Loucy (cell line): ENCODE data around the gene ZNF662.

Source experiments
- H2AFZ ChIP-seq: fragments of 200-600 bp; sonication (generic); 2 replicates; pipeline ENCODE4 v1.6.0; 2016; ENCODE audit warnings: antibody characterized with exemption, mild to moderate bottlenecking, low read length, moderate library complexity
- H3F3A ChIP-seq: fragments of 200-600 bp; 2 replicates; pipeline ENCODE4 v1.6.0; 2016; ENCODE audit warnings: antibody characterized with exemption, low read depth, mild to moderate bottlenecking
- H3K27me3 ChIP-seq: fragments of 200-600 bp; sonication (generic); 2 replicates; pipeline ENCODE4 v1.6.1; 2014; ENCODE audit warnings: low read length, mild to moderate bottlenecking; ENCODE audit not compliant: insufficient read depth, poor library complexity, severe bottlenecking
- H3K36me3 ChIP-seq: fragments of 200-600 bp; sonication (generic); 2 replicates; pipeline ENCODE4 v1.6.1; 2016; ENCODE audit warnings: low read length; ENCODE audit not compliant: insufficient read depth
- H3K4me1 ChIP-seq: fragments of 200-600 bp; sonication (generic); 2 replicates; pipeline ENCODE4 v1.5.1; 2014; ENCODE audit warnings: low read length, mild to moderate bottlenecking; ENCODE audit not compliant: insufficient read depth, poor library complexity, severe bottlenecking
- H3K4me2 ChIP-seq: fragments of 200-600 bp; sonication (generic); 2 replicates; pipeline ENCODE4 v1.6.0; 2014; ENCODE audit warnings: antibody characterized with exemption, low read length, low read depth, mild to moderate bottlenecking; ENCODE audit not compliant: poor library complexity, severe bottlenecking
- H3K4me3 ChIP-seq: fragments of 200-600 bp; sonication (generic); 2 replicates; pipeline ENCODE4 v1.5.1; 2014; ENCODE audit warnings: low read length, mild to moderate bottlenecking, mixed read lengths; ENCODE audit not compliant: poor library complexity, severe bottlenecking
- H3K79me2 ChIP-seq: fragments of 200-600 bp; sonication (generic); 2 replicates; pipeline ENCODE4 v1.6.1; 2014; ENCODE audit warnings: low read length; ENCODE audit not compliant: insufficient read depth
- H3K9ac ChIP-seq: fragments of 200-600 bp; sonication (generic); 2 replicates; pipeline ENCODE4 v1.6.0; 2014; ENCODE audit warnings: mild to moderate bottlenecking, low read depth, low read length, moderate library complexity; ENCODE audit not compliant: poor library complexity, severe bottlenecking
- H3K9me2 ChIP-seq: fragments of 200-600 bp; sonication (generic); replicated peaks from 2 replicates; pipeline ENCODE4 v1.6.1; 2016; ENCODE audit warnings: low read depth, low read length, mixed read lengths
- H3K9me3 ChIP-seq: fragments of 200-600 bp; sonication (generic); 2 replicates; pipeline ENCODE4 v1.6.1; 2014; ENCODE audit warnings: mild to moderate bottlenecking, antibody characterized with exemption, low read length, low read depth; ENCODE audit not compliant: insufficient read depth
- H4K20me1 ChIP-seq: fragments of 200-600 bp; sonication (generic); 2 replicates; pipeline ENCODE4 v1.6.0; 2014; ENCODE audit warnings: antibody characterized with exemption, low read length, mild to moderate bottlenecking; ENCODE audit not compliant: insufficient read depth, poor library complexity, severe bottlenecking
- EZH2phosphoT487 ChIP-seq: fragments of 200-600 bp; IDR thresholded peaks from 2 replicates; pipeline ENCODE4 v1.6.1; 2018; ENCODE audit warnings: antibody characterized with exemption, mild to moderate bottlenecking, moderate library complexity, borderline replicate concordance
- TF ChIP-seq, protein P1 (sequence below): fragments of 200-600 bp; sonication (generic); conservative IDR thresholded peaks from 2 replicates; pipeline ENCODE4 v1.5.1; 2014; ENCODE audit warnings: mild to moderate bottlenecking, antibody characterized with exemption, low read length

Gene ZNF662

GRCh38 chr3:42935472-42935871, 29.5 kb downstream of the ZNF662 start:
- Histone ChIP-seq H4K20me1 (no peaks in the 10 kb centered on the region), H3K4me2 (no peak overlapping the region), H3K4me3 (no peak overlapping the region), H3K9me3 (no peaks in the 10 kb centered on the region), H3K9me2 (no peaks in the 10 kb centered on the region), H3K9ac (no peak overlapping the region), H3F3A (no peaks in the 10 kb centered on the region), H3K36me3 (no peaks in the 10 kb centered on the region), H3K27me3 (peaks cover 5% of the 10 kb centered on the region), H3K79me2 (no peaks in the 10 kb centered on the region), H3K4me1 (no peaks in the 10 kb centered on the region), H2AFZ (no peak overlapping the region)
- TF ChIP-seq, protein P1, sequence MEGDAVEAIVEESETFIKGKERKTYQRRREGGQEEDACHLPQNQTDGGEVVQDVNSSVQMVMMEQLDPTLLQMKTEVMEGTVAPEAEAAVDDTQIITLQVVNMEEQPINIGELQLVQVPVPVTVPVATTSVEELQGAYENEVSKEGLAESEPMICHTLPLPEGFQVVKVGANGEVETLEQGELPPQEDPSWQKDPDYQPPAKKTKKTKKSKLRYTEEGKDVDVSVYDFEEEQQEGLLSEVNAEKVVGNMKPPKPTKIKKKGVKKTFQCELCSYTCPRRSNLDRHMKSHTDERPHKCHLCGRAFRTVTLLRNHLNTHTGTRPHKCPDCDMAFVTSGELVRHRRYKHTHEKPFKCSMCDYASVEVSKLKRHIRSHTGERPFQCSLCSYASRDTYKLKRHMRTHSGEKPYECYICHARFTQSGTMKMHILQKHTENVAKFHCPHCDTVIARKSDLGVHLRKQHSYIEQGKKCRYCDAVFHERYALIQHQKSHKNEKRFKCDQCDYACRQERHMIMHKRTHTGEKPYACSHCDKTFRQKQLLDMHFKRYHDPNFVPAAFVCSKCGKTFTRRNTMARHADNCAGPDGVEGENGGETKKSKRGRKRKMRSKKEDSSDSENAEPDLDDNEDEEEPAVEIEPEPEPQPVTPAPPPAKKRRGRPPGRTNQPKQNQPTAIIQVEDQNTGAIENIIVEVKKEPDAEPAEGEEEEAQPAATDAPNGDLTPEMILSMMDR: no peak
- TF ChIP-seq EZH2phosphoT487: no peak

DNA sequence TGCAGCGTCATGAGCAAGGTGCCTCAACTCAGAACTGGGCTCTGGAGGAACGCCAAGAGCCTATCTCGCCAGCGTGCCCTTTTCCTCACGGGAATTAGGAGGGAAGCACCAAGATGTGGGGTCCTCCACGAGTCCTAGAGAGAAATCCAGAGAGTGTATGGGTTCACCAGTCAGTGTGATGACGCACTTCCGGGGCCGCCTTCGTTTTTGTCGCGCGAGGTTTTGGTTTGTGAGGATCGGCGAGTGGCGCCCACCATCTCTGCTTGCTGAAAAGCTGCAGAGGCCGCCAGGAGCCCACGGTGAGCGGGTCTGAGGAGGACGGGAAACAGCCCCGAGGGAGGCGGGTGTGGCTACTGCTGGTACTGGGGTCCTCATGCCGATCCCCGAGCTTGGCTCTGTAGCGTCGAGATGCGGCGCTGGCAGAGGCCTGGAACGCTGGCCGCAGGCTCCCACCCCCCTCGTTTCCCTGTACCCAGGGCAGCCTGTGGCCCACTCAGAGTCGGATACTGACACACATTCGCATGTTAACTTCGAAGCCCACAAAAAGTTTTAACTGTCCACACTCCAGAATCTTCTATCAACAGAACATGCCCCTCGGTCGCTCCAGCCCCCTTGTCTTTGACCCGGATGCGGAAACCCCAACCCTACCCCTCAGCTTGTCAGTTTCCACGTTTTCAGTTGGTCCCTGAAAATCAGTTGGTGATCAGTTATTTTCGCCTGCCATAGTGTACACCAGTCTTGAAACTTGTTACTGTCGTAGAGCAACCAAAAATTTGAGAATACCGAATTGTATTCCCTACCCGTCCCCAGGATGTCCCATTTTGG, 30.4 kb downstream of the ZNF662 start:
- Histone ChIP-seq H3F3A (no peaks in the 10 kb centered on the region), H3K9me3 (no peaks in the 10 kb centered on the region), H3K79me2 (no peaks in the 10 kb centered on the region), H3K4me2 (no peak overlapping the region), H3K9me2 (no peaks in the 10 kb centered on the region), H2AFZ (no peak overlapping the region), H3K27me3 (peaks cover 5% of the 10 kb centered on the region), H3K36me3 (no peaks in the 10 kb centered on the region), H3K9ac (no peak overlapping the region), H4K20me1 (no peaks in the 10 kb centered on the region), H3K4me3 (no peak overlapping the region), H3K4me1 (no peaks in the 10 kb centered on the region)
- TF ChIP-seq EZH2phosphoT487: no peak
- TF ChIP-seq, protein P1: no peak

- Histone ChIP-seq H3K4me1 (no peaks in the 10 kb centered on the region), H3K9me2 (no peaks in the 10 kb centered on the region), H4K20me1 (no peaks in the 10 kb centered on the region), H3K4me2 (no peak overlapping the region), H3K4me3 (no peak overlapping the region), H3K36me3 (no peaks in the 10 kb centered on the region), H2AFZ (no peak overlapping the region), H3K27me3 (peaks cover 5% of the 10 kb centered on the region), H3F3A (no peaks in the 10 kb centered on the region), H3K9me3 (no peaks in the 10 kb centered on the region), H3K9ac (no peak overlapping the region), H3K79me2 (no peaks in the 10 kb centered on the region)
- TF ChIP-seq EZH2phosphoT487: no peak
These were observed 31.4 kb downstream of the ZNF662 start for GRCh38 chr3:42937334-42937733.

- H2AFZ ChIP-seq: no peak overlapping the region
These were observed 36.8 kb downstream of the ZNF662 start for GRCh38 chr3:42942693-42943092.

More at GRCh38 chr3:42942693-42943092, 36.8 kb downstream of the ZNF662 start:
- Histone ChIP-seq H3K9me2 (no peaks in the 10 kb centered on the region), H3K27me3 (peaks cover 5% of the 10 kb centered on the region), H3K9ac (no peak overlapping the region), H4K20me1 (no peaks in the 10 kb centered on the region), H3K9me3 (no peaks in the 10 kb centered on the region), H3F3A (no peaks in the 10 kb centered on the region), H3K4me1 (no peaks in the 10 kb centered on the region), H3K4me2 (no peak overlapping the region), H3K79me2 (no peaks in the 10 kb centered on the region), H3K4me3 (no peak overlapping the region), H3K36me3 (no peaks in the 10 kb centered on the region)
- TF ChIP-seq EZH2phosphoT487: no peak
- TF ChIP-seq, protein P1: no peak
